ENCODE results near the gene GPN2. TPM values are rescaled to one million over a fixed set of nuclear protein-coding genes. Genes with fewer than 3 reads are reported as not detected.

The GPN2 gene
- total and polyA plus RNA-seq, 2 of the 4 experiments (the other 2 are of a cell fraction) = 15.4 to 22.2 TPM

- Histone ChIP-seq H3K4me3 (ENCODE audit: insufficient read depth, low read depth, low read length) (peak overlapping the region; percentile 43), H3K4me2 (ENCODE audit: low read depth, low read length) (peak overlapping the region; percentile 86), H2BK20ac (ENCODE audit: low read depth, low read length) (no peak overlapping the region), H4K8ac (ENCODE audit: low read depth in 2 of 2, low read length in 2 of 2) (peak overlapping the region; percentile 86 to 99), H3K18ac (ENCODE audit: low read depth, low read length) (no peak overlapping the region), H3K9ac (ENCODE audit: low read depth, low read length) (no peak overlapping the region), H3K36me3 (ENCODE audit: control insufficient read depth, insufficient read depth, low read length) (peaks cover 9% of the 10 kb centered on the region), H4K5ac (ENCODE audit: low read depth, low read length) (peak overlapping the region; percentile 74), H4K91ac (ENCODE audit: insufficient read depth, low read depth, low read length) (peak overlapping the region; percentile 15; the same call in 1 of the 2 replicates), H3K9me1 (ENCODE audit: insufficient read depth, low read length) (peaks cover 18% of the 10 kb centered on the region), H2BK15ac (ENCODE audit: low read depth, low read length) (no peak overlapping the region), H3K56ac (ENCODE audit: extremely low read depth, insufficient read depth, low read length) (no peak overlapping the region; the same call in 1 of the 2 replicates), H3K27me3 (ENCODE audit: control insufficient read depth, insufficient read depth, low read length) (no peaks in the 10 kb centered on the region; the same call in none of the 2 replicates), H3K23ac (ENCODE audit: low read depth, low read length) (peak overlapping the region; percentile 54; the same call in 1 of the 2 replicates), H3K4me1 (ENCODE audit: control insufficient read depth, insufficient read depth, low read length) (peaks cover 6% of the 10 kb centered on the region), H3K79me1 (ENCODE audit: low read depth in 1 of 2, low read length in 2 of 2) (peaks cover 20 to 33% of the 10 kb centered on the region in 2 experiments), H3K14ac (replicated peaks; ENCODE audit: low read depth, low read length) (peak overlapping the region; percentile 27), H3K27ac (ENCODE audit: insufficient read depth, low read length) (peak overlapping the region; percentile 18), H3K4ac (ENCODE audit: low read depth, low read length) (peak overlapping the region; percentile 73), H2BK5ac (ENCODE audit: low read depth, low read length, poor library complexity, severe bottlenecking) (no peak overlapping the region), H2AK9ac (replicated peaks; ENCODE audit: low read depth, low read length, poor library complexity) (peak overlapping the region; percentile 12), H4K20me1 (ENCODE audit: insufficient read depth, low read length) (peaks cover 21% of the 10 kb centered on the region), H2BK120ac (ENCODE audit: low read depth, low read length) (peak overlapping the region; percentile 44; the same call in 1 of the 2 replicates), H2AFZ (replicated peaks; ENCODE audit: low read length, poor library complexity) (peak overlapping the region; percentile 94), H2AK5ac (ENCODE audit: low read depth, low read length) (peak overlapping the region; percentile 53; the same call in 1 of the 2 replicates), H3K9me3 (ENCODE audit: control insufficient read depth, insufficient read depth, low read length) (no peaks in the 10 kb centered on the region)
- no TSS peak for BruUV-seq (replicated peaks)
- in situ Hi-C loops (cut with MboI; ENCODE audit: low sequenced_read_pairs) = no loop called here
- intact Hi-C loops (cut with micrococcal nuclease) = no loop called here
- dilution Hi-C loops (cut with HindIII; ENCODE audit: low sequenced_read_pairs, unreplicated experiment) = no loop called here
- DNase-seq = no peak
- ATAC-seq (ENCODE audit: low read depth) = peak; percentile 19
- WGBS, 2 experiments (ENCODE audit: extremely low coverage in 2 of 2, insufficient read length in 1 of 2) = no CpG with 5 or more reads among the region's 7 CpGs
- TF ChIP-seq ELK1 (IDR thresholded peaks at IDR 0.05; ENCODE audit: borderline replicate concordance, low read depth, low read length) (no peak), MAZ (IDR thresholded peaks at IDR 0.05; ENCODE audit: borderline replicate concordance, low read depth, low read length) (no peak), RAD21 (IDR thresholded peaks at IDR 0.05; ENCODE audit: low read length) (no peak), RFX5 (IDR thresholded peaks at IDR 0.05; ENCODE audit: low read depth, low read length) (no peak), MXI1 (IDR thresholded peaks at IDR 0.05; ENCODE audit: borderline replicate concordance, low read depth, low read length) (no peak), MAFK (IDR thresholded peaks at IDR 0.05; ENCODE audit: low read depth, low read length) (no peak), BHLHE40 (IDR thresholded peaks at IDR 0.05; ENCODE audit: low read depth, low read length) (no peak), USF2 (IDR thresholded peaks at IDR 0.05; ENCODE audit: low read depth, low read length) (no peak), CEBPB (IDR thresholded peaks at IDR 0.05; ENCODE audit: low read depth, low read length) (no peak), RCOR1 (IDR thresholded peaks at IDR 0.05; ENCODE audit: insufficient replicate concordance, low read length) (no peak), NFE2L2 (IDR thresholded peaks at IDR 0.05; ENCODE audit: low read depth, low read length) (no peak), SMC3 (IDR thresholded peaks at IDR 0.05; ENCODE audit: low read depth, low read length) (no peak), POLR2A (IDR thresholded peaks at IDR 0.05; ENCODE audit: low read depth, low read length) (no peak), CHD1 (IDR thresholded peaks at IDR 0.05; ENCODE audit: low read depth, low read length) (no peak), FOS (IDR thresholded peaks at IDR 0.05; ENCODE audit: low read depth, low read length) (no peak)
- TF ChIP-seq, protein P1, sequence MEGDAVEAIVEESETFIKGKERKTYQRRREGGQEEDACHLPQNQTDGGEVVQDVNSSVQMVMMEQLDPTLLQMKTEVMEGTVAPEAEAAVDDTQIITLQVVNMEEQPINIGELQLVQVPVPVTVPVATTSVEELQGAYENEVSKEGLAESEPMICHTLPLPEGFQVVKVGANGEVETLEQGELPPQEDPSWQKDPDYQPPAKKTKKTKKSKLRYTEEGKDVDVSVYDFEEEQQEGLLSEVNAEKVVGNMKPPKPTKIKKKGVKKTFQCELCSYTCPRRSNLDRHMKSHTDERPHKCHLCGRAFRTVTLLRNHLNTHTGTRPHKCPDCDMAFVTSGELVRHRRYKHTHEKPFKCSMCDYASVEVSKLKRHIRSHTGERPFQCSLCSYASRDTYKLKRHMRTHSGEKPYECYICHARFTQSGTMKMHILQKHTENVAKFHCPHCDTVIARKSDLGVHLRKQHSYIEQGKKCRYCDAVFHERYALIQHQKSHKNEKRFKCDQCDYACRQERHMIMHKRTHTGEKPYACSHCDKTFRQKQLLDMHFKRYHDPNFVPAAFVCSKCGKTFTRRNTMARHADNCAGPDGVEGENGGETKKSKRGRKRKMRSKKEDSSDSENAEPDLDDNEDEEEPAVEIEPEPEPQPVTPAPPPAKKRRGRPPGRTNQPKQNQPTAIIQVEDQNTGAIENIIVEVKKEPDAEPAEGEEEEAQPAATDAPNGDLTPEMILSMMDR (conservative IDR thresholded peaks at IDR 0.05; ENCODE audit: low read depth, low read length) = no peak
- ChIA-PET POLR2A (ENCODE audit: unreplicated experiment) (no interaction called here), CTCF (no interaction called here)
Measured at GRCh38 chr1:26921126-26921539, 31.1 kb upstream of the GPN2 start.

Data from IMR-90 (cell line).